GM12878 (cell line): Measurements from ENCODE around the gene NRM. TPM values are rescaled to one million over a fixed set of nuclear protein-coding genes. Genes with fewer than 3 reads are reported as not detected.

Experiments used
- ASH2L ChIP-seq: fragments of 300-600, 200-600 bp; sonication (generic); IDR thresholded peaks from 2 replicates; pipeline ENCODE4 v1.6.1; 2017; ENCODE audit warnings: low read depth, mild to moderate bottlenecking, borderline replicate concordance
- CEBPB ChIP-seq, 2 experiments: fragments of 150-350 bp in 1 of 2; IDR thresholded peaks; 2 replicates each; pipeline ENCODE4 v1.6.1; 2012 to 2014; ENCODE audit warnings: low read depth in 2 of 2, low read length in 2 of 2, borderline replicate concordance in 1 of 2, inconsistent platforms in 1 of 2
- E2F4 ChIP-seq: IDR thresholded peaks from 2 replicates; pipeline ENCODE4 v1.6.1; 2012; ENCODE audit warnings: low read depth, low read length, improper control_type of control experiment
- FOS ChIP-seq: IDR thresholded peaks from 3 replicates; pipeline ENCODE4 v1.6.1; 2011; ENCODE audit warnings: borderline replicate concordance; ENCODE audit not compliant: insufficient read length; ENCODE audit errors: extremely low read depth
- IRF5 ChIP-seq: fragments of 450-650 bp; IDR thresholded peaks from 2 replicates; pipeline ENCODE4 v1.6.1; 2017; ENCODE audit warnings: borderline replicate concordance
- MTA3 ChIP-seq: IDR thresholded peaks from 2 replicates; pipeline ENCODE4 v1.6.1; 2012; ENCODE audit warnings: low read length, inconsistent platforms, borderline replicate concordance
- NFYB ChIP-seq: IDR thresholded peaks from 2 replicates; pipeline ENCODE4 v1.6.1; 2011; ENCODE audit warnings: low read depth, mild to moderate bottlenecking, low read length, improper control_type of control experiment, moderate library complexity; ENCODE audit not compliant: insufficient read depth
- NKRF ChIP-seq: fragments of 450-650 bp; conservative IDR thresholded peaks from 2 replicates; pipeline ENCODE4 v1.6.1; 2017; ENCODE audit warnings: mild to moderate bottlenecking, moderate library complexity
- NR2C1 ChIP-seq: fragments of 450-650 bp; IDR thresholded peaks from 2 replicates; pipeline ENCODE4 v1.6.1; 2017; ENCODE audit warnings: antibody characterized with exemption, mild to moderate bottlenecking, moderate library complexity
- RBBP5 ChIP-seq: fragments of 200-600 bp; sonication (generic); conservative IDR thresholded peaks from 2 replicates; pipeline ENCODE4 v1.6.1; 2016
- RCOR1 ChIP-seq: conservative IDR thresholded peaks from 2 replicates; pipeline ENCODE4 v1.6.1; 2012; ENCODE audit warnings: low read depth, low read length, improper control_type of control experiment
- REST ChIP-seq: IDR thresholded peaks from 2 replicates; pipeline ENCODE4 v1.6.1; 2012; ENCODE audit warnings: mild to moderate bottlenecking, low read depth, low read length
- RFX5 ChIP-seq: IDR thresholded peaks from 2 replicates; pipeline ENCODE4 v1.6.1; 2011; ENCODE audit warnings: low read depth, low read length, improper control_type of control experiment
- TCF3 ChIP-seq: IDR thresholded peaks from 2 replicates; pipeline ENCODE4 v1.6.1; 2012; ENCODE audit warnings: low read depth, mild to moderate bottlenecking, low read length, borderline replicate concordance; ENCODE audit not compliant: insufficient read depth
- ZNF217 ChIP-seq: fragments of 450-650 bp; IDR thresholded peaks from 2 replicates; pipeline ENCODE4 v1.6.1; 2017; ENCODE audit warnings: antibody characterized with exemption, mild to moderate bottlenecking
- polyA plus RNA-seq, 11 experiments: library from polyadenylated mRNA; depleted of rRNA in 4 of 11; unstranded in 6 of 11; stranded (reverse) in 5 of 11; fragments of >200 nt; fragmentation: Nextera tagmentation in 4 of 11; fragmentation: Illumina TruSeq in 1 of 11; extraction: Ambion mirVana in 4 of 11; extraction: Trizol in 1 of 11; gene quantifications; 1 replicate in 1 of 11; 2 replicates in 10 of 11; pipeline versions ENCODE4 v1.2.1 to v1.2.3, GENCODE V29; 2011 to 2016; ENCODE audit warnings: inconsistent platforms in 2 of 11, missing spikeins in 2 of 11, low read depth in 1 of 11
- total RNA-seq, 4 experiments: library from RNA; depleted of rRNA in 3 of 4; stranded (reverse); fragments of >200 nt in 3 of 4; fragmentation: Illumina TruSeq in 1 of 4; extraction: Trizol in 1 of 4; gene quantifications; 2 replicates each; pipeline versions ENCODE4 v1.2.1 to v1.2.3, GENCODE V29; 2013 to 2021
- TF ChIP-seq, protein P1 (sequence below): IDR thresholded peaks from 2 replicates; pipeline ENCODE4 v1.6.1; 2011; ENCODE audit warnings: borderline replicate concordance, low read depth, mild to moderate bottlenecking, moderate library complexity, low read length; ENCODE audit not compliant: insufficient read depth, poor library complexity, severe bottlenecking
- TF ChIP-seq, protein P2 (sequence below): IDR thresholded peaks from 2 replicates; pipeline ENCODE4 v1.6.1; 2012; ENCODE audit warnings: low read depth, low read length, improper control_type of control experiment

The NRM gene
- total and polyA plus RNA-seq, 10 of the 15 experiments (the other 5 are each of a cell fraction or from before 2014, with no cell fraction given), result 15.4 to 46.7 (median 29.0) TPM

DNA sequence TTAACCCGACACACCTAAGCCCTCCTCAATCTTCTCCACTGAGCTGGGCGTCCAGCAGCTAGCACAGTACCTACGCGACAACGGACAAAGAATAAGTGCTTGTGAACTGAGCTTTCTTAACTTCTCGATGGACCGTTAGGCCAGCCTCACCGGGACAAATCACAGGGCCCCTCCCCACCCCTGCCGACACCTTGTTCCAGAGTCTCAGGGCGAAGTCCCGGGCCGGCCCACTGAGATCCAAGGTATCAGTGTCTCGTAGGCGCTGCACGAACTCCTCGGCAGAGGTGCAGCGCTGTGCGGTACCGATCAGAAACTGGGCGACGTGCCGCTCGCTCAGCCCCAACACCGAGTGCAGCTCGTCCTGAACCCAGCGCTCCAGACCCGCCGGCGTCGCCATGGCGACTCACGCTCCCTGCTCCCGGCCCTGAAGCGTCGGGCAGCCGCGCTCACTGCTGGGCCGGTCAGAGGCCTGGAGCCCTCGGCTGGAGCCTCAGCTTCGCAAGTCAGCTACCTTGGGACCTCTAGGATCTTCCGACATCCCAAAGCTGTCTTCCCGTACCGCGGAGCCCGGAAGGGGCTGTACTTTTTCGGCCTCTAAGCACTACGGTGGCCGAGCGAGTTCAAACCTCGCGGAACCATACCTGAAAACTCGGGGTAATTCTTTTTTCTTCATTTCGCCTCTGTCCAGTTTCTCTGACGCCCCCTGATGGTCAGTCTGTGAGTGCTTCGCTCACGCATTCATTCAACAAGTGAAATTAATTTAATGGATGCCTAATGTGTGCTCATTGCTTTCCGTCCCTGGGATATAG, 18.1 kb downstream of the NRM start, which contains the start of gene DHX16 (continued):
- TF ChIP-seq, protein P1, sequence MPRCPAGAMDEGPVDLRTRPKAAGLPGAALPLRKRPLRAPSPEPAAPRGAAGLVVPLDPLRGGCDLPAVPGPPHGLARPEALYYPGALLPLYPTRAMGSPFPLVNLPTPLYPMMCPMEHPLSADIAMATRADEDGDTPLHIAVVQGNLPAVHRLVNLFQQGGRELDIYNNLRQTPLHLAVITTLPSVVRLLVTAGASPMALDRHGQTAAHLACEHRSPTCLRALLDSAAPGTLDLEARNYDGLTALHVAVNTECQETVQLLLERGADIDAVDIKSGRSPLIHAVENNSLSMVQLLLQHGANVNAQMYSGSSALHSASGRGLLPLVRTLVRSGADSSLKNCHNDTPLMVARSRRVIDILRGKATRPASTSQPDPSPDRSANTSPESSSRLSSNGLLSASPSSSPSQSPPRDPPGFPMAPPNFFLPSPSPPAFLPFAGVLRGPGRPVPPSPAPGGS, result no peak
- no peak for TF ChIP-seq ZNF217
- no peak for TF ChIP-seq NR2C1
- TF ChIP-seq ASH2L, result peak; percentile 87; the same call in 1 of the 2 replicates
- no peak for TF ChIP-seq CEBPB (IDR thresholded peaks at IDR 0.05; ENCODE audit: borderline replicate concordance in 1 of 2, low read depth in 2 of 2, low read length in 2 of 2)
- TF ChIP-seq RFX5, result no peak
- TF ChIP-seq NKRF, result peak; percentile 96
- TF ChIP-seq FOS, result no peak
- TF ChIP-seq REST, result no peak; the same call in 1 of the 2 replicates
- TF ChIP-seq, protein P2, sequence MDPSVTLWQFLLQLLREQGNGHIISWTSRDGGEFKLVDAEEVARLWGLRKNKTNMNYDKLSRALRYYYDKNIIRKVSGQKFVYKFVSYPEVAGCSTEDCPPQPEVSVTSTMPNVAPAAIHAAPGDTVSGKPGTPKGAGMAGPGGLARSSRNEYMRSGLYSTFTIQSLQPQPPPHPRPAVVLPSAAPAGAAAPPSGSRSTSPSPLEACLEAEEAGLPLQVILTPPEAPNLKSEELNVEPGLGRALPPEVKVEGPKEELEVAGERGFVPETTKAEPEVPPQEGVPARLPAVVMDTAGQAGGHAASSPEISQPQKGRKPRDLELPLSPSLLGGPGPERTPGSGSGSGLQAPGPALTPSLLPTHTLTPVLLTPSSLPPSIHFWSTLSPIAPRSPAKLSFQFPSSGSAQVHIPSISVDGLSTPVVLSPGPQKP, result 0 out of 2 replicates have a peak, but pooled peaks have one; percentile 49
- TF ChIP-seq IRF5, result no peak
- 0 out of 2 replicates have a peak, but pooled peaks have one; percentile 24 for TF ChIP-seq RCOR1
- no peak for TF ChIP-seq E2F4
- TF ChIP-seq NFYB, result no peak
- TF ChIP-seq TCF3, result no peak
- no peak for TF ChIP-seq MTA3
- TF ChIP-seq RBBP5, result no peak
